ENCODE data around the gene REEP1.
A peak's percentile ranks its signal among the peaks of the same experiment; 100 is the strongest.

REEP1 gene

GRCh38 chr2:86341470-86341869, 4.0 kb upstream of the REEP1 start:
- Histone ChIP-seq H3K27me3 (ENCODE audit: control insufficient read depth, insufficient read depth, low read length) (no peaks in the 10 kb centered on the region), H3K9ac (ENCODE audit: low read length) (no peak overlapping the region), H3K4me3 (ENCODE audit: low read length) (no peak overlapping the region), H3K36me3 (ENCODE audit: control insufficient read depth, insufficient read depth, low read length) (no peaks in the 10 kb centered on the region), H3K27ac (ENCODE audit: low read depth, low read length) (no peak overlapping the region), H3K4me1 (ENCODE audit: control insufficient read depth, insufficient read depth, low read length) (no peaks in the 10 kb centered on the region)

DNA sequence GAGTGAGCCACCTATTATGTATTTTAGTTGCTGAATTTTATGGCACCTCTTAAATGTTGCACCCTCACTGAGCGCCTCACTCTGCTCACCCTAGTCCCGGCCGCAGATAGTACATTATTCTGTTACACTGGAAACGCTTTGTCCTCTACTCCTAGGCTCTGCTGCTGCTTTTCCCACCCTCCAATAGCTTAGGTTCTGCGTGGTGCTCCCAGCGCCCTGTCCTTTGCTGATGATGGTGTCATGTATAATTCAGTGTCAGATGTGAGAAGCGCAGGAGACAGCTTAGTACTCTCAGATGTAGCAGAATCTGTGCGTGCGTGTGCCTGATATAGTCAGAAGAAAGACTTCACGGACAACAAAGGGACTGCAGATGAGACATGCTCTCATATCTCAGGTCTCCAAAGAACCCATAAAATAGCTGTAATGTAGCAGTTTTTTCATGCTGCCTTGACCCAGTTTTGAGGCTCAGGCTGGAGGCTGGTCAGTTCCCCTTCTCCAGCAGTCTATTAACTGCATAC, 1.4 kb upstream of the REEP1 start:
- Histone ChIP-seq H3K4me3 (ENCODE audit: low read length) (no peak overlapping the region), H3K27ac (ENCODE audit: low read depth, low read length) (no peak overlapping the region), H3K4me1 (ENCODE audit: control insufficient read depth, insufficient read depth, low read length) (peaks cover 3% of the 10 kb centered on the region), H3K36me3 (ENCODE audit: control insufficient read depth, insufficient read depth, low read length) (no peaks in the 10 kb centered on the region), H3K9ac (ENCODE audit: low read length) (no peak overlapping the region), H3K27me3 (ENCODE audit: control insufficient read depth, insufficient read depth, low read length) (no peaks in the 10 kb centered on the region)

GRCh38 chr2:86336675-86337243, 667 bp downstream of the REEP1 start:
- peak overlapping the region; percentile 79 for H3K27ac ChIP-seq (ENCODE audit: low read depth, low read length)
- peak overlapping the region; percentile 64 for H3K4me3 ChIP-seq (ENCODE audit: low read length)
- no peak overlapping the region for H3K9ac ChIP-seq (ENCODE audit: low read length)
- peaks cover 3% of the 10 kb centered on the region for H3K4me1 ChIP-seq (ENCODE audit: control insufficient read depth, insufficient read depth, low read length)
- no peaks in the 10 kb centered on the region for H3K36me3 ChIP-seq (ENCODE audit: control insufficient read depth, insufficient read depth, low read length)
- H3K27me3 ChIP-seq (ENCODE audit: control insufficient read depth, insufficient read depth, low read length) = no peaks in the 10 kb centered on the region

- H3K27ac ChIP-seq (ENCODE audit: low read depth, low read length) = peak overlapping the region; percentile 79
- H3K4me1 ChIP-seq (ENCODE audit: control insufficient read depth, insufficient read depth, low read length) = peaks cover 3% of the 10 kb centered on the region
- H3K27me3 ChIP-seq (ENCODE audit: control insufficient read depth, insufficient read depth, low read length) = no peaks in the 10 kb centered on the region
- no peak overlapping the region for H3K9ac ChIP-seq (ENCODE audit: low read length)
- H3K36me3 ChIP-seq (ENCODE audit: control insufficient read depth, insufficient read depth, low read length) = no peaks in the 10 kb centered on the region
- H3K4me3 ChIP-seq (ENCODE audit: low read length) = peak overlapping the region; percentile 64
These were observed 1.4 kb downstream of the REEP1 start for GRCh38 chr2:86335865-86336674.

- no peaks in the 10 kb centered on the region for H3K27me3 ChIP-seq (ENCODE audit: control insufficient read depth, insufficient read depth, low read length)
- no peak overlapping the region for H3K4me3 ChIP-seq (ENCODE audit: low read length)
- no peaks in the 10 kb centered on the region for H3K36me3 ChIP-seq (ENCODE audit: control insufficient read depth, insufficient read depth, low read length)
- H3K4me1 ChIP-seq (ENCODE audit: control insufficient read depth, insufficient read depth, low read length) = peaks cover 3% of the 10 kb centered on the region
- H3K27ac ChIP-seq (ENCODE audit: low read depth, low read length) = no peak overlapping the region
- H3K9ac ChIP-seq (ENCODE audit: low read length) = no peak overlapping the region
These were observed 4.0 kb downstream of the REEP1 start for GRCh38 chr2:86333378-86333777.

DNA sequence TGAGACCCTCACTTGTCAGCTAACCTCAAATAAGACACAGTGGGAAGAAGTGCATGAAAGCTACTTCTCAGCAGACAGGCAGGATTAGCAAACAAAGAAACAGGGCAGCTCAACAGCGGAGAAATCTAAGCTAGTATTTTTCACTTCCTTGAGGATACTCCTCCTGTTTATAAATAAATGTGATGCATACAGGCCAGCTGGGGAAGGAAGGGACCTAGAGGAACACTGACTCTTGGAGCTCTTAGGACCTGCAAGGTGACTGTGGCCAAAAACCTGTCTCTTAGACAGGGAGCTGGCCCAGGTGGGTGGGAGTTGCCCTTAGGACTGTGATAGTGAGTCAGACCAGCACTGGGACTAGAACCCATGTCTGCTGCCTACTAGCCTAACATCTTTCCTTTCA, 4.8 kb downstream of the REEP1 start:
- H3K4me3 ChIP-seq (ENCODE audit: low read length) = no peak overlapping the region
- H3K27ac ChIP-seq (ENCODE audit: low read depth, low read length) = no peak overlapping the region
- no peak overlapping the region for H3K9ac ChIP-seq (ENCODE audit: low read length)
- no peaks in the 10 kb centered on the region for H3K36me3 ChIP-seq (ENCODE audit: control insufficient read depth, insufficient read depth, low read length)
- H3K4me1 ChIP-seq (ENCODE audit: control insufficient read depth, insufficient read depth, low read length) = peaks cover 3% of the 10 kb centered on the region
- H3K27me3 ChIP-seq (ENCODE audit: control insufficient read depth, insufficient read depth, low read length) = no peaks in the 10 kb centered on the region

DNA sequence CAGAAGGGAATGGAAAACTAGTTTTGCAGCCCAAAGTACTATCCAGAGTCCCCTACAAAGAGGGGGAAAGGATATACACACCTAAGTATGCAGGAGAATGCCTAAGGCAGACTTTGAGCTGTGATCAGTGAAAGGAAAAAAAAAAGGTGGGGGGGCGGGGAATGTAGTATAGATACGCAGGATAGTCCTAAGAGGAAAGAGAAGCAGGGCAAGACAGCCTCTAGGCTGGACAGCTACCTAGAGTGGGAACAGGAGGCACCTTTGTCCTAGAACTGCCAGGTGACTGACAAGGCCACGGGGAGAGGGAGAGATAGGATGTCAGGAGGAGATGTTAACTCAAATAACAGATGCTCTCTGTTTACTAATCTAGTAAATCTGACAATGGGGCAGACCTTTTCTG, 6.0 kb downstream of the REEP1 start:
- peaks cover 3% of the 10 kb centered on the region for H3K4me1 ChIP-seq (ENCODE audit: control insufficient read depth, insufficient read depth, low read length)
- H3K27ac ChIP-seq (ENCODE audit: low read depth, low read length) = no peak overlapping the region

GRCh38 chr2:86330001-86330400, 7.4 kb downstream of the REEP1 start:
- Histone ChIP-seq H3K27me3 (ENCODE audit: control insufficient read depth, insufficient read depth, low read length) (no peaks in the 10 kb centered on the region), H3K27ac (ENCODE audit: low read depth, low read length) (no peak overlapping the region), H3K9ac (ENCODE audit: low read length) (no peak overlapping the region), H3K4me3 (ENCODE audit: low read length) (no peak overlapping the region), H3K4me1 (ENCODE audit: control insufficient read depth, insufficient read depth, low read length) (no peaks in the 10 kb centered on the region), H3K36me3 (ENCODE audit: control insufficient read depth, insufficient read depth, low read length) (no peaks in the 10 kb centered on the region)

More for the DNA sequence above, 6.0 kb downstream of the REEP1 start:
- H3K36me3 ChIP-seq (ENCODE audit: control insufficient read depth, insufficient read depth, low read length) = no peaks in the 10 kb centered on the region
- H3K4me3 ChIP-seq (ENCODE audit: low read length) = no peak overlapping the region
- H3K27me3 ChIP-seq (ENCODE audit: control insufficient read depth, insufficient read depth, low read length) = no peaks in the 10 kb centered on the region
- no peak overlapping the region for H3K9ac ChIP-seq (ENCODE audit: low read length)

DNA sequence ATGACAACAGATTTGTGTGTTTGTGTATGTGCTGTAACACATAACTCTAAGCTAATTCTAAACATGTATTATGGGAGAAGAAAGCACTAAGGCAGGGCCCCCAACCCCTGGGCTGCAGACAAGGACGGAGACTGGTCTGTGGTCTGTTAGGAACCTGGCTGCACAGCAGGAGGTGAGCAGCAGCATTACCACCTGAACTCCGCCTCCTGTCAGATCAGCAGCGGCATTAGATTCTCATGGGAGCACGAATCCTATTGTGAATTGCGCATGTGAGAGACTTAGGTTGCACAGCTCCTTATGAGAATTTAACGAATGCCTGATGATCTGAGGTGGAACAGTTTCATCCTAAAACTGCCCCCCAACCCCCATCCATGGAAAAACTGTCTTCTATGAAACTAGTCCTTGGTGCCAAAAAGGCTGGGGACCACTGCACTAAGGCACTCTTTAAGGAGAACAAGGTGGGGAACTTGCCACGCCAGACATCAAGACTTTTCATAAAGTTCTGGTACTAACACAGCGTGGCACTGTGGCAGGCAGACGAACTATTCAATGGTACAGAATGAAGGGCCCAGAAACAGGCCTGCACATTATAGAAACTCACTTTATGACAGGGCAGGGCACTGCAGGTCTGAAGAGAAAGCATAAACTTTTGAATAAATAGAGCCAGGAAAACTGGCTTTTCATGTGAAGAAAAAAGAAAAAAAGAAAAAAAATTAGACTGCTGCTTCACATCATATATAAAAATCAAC, 14.0 kb downstream of the REEP1 start:
- Histone ChIP-seq H3K36me3 (ENCODE audit: control insufficient read depth, insufficient read depth, low read length) (no peaks in the 10 kb centered on the region), H3K4me3 (ENCODE audit: low read length) (no peak overlapping the region), H3K27ac (ENCODE audit: low read depth, low read length) (no peak overlapping the region), H3K27me3 (ENCODE audit: control insufficient read depth, insufficient read depth, low read length) (no peaks in the 10 kb centered on the region), H3K4me1 (ENCODE audit: control insufficient read depth, insufficient read depth, low read length) (no peaks in the 10 kb centered on the region), H3K9ac (ENCODE audit: low read length) (no peak overlapping the region)

GRCh38 chr2:86319700-86320580, 17.5 kb downstream of the REEP1 start:
- H3K27ac ChIP-seq (ENCODE audit: low read depth, low read length) = no peak overlapping the region
- no peaks in the 10 kb centered on the region for H3K4me1 ChIP-seq (ENCODE audit: control insufficient read depth, insufficient read depth, low read length)
- H3K4me3 ChIP-seq (ENCODE audit: low read length) = no peak overlapping the region
- no peaks in the 10 kb centered on the region for H3K27me3 ChIP-seq (ENCODE audit: control insufficient read depth, insufficient read depth, low read length)
- H3K9ac ChIP-seq (ENCODE audit: low read length) = no peak overlapping the region
- H3K36me3 ChIP-seq (ENCODE audit: control insufficient read depth, insufficient read depth, low read length) = no peaks in the 10 kb centered on the region

GRCh38 chr2:86315084-86315483, 22.3 kb downstream of the REEP1 start:
- peaks cover 14% of the 10 kb centered on the region for H3K4me1 ChIP-seq (ENCODE audit: control insufficient read depth, insufficient read depth, low read length)
- H3K27ac ChIP-seq (ENCODE audit: low read depth, low read length) = no peak overlapping the region
- H3K36me3 ChIP-seq (ENCODE audit: control insufficient read depth, insufficient read depth, low read length) = no peaks in the 10 kb centered on the region
- no peak overlapping the region for H3K4me3 ChIP-seq (ENCODE audit: low read length)
- H3K9ac ChIP-seq (ENCODE audit: low read length) = no peak overlapping the region
- no peaks in the 10 kb centered on the region for H3K27me3 ChIP-seq (ENCODE audit: control insufficient read depth, insufficient read depth, low read length)

GRCh38 chr2:86314125-86314524, 23.3 kb downstream of the REEP1 start:
- no peak overlapping the region for H3K4me3 ChIP-seq (ENCODE audit: low read length)
- H3K36me3 ChIP-seq (ENCODE audit: control insufficient read depth, insufficient read depth, low read length) = no peaks in the 10 kb centered on the region
- no peak overlapping the region for H3K9ac ChIP-seq (ENCODE audit: low read length)
- no peaks in the 10 kb centered on the region for H3K27me3 ChIP-seq (ENCODE audit: control insufficient read depth, insufficient read depth, low read length)
- H3K4me1 ChIP-seq (ENCODE audit: control insufficient read depth, insufficient read depth, low read length) = peaks cover 20% of the 10 kb centered on the region
- peak overlapping the region; percentile 6 for H3K27ac ChIP-seq (ENCODE audit: low read depth, low read length)

All from rectal smooth muscle tissue (tissue), 1 donor.